GM12873 (cell line): Measurements from ENCODE around the gene MGAT4A.

Experiments used
- CTCF ChIP-seq: IDR thresholded peaks from 2 replicates; pipeline ENCODE4 v1.5.1; 2012; ENCODE audit warnings: low read depth, mild to moderate bottlenecking, moderate library complexity, low read length, control low read depth; ENCODE audit not compliant: insufficient read depth; ENCODE audit errors: missing control alignments

Gene MGAT4A

GRCh38 chr2:98697651-98698337 lies 33.1 kb downstream of the MGAT4A start:
- no peak for TF ChIP-seq CTCF

- no peak for TF ChIP-seq CTCF
Observed at GRCh38 chr2:98696200-98696599, 34.7 kb downstream of the MGAT4A start.

GRCh38 chr2:98695255-98695654 lies 35.7 kb downstream of the MGAT4A start:
- no peak for TF ChIP-seq CTCF

DNA sequence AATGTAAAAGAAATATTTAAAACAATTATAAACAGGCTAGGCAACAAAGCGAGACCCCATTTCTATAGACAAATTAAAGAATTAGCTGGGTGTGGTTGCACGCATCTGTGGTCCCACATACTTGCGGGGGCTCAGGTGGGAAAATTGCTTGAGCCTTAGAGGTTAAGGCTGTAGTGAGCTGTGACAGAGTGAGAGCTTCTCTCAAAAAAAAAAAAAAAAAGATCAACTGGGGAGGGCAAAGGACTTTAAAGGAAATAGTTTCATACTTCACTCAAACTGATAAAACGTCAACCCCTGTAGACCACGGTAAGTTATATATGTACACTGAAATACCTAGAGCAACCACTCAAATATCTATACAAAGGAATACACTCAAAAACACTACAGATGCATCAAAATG lies 37.5 kb downstream of the MGAT4A start:
- TF ChIP-seq CTCF, result no peak

- TF ChIP-seq CTCF, result no peak
Observed at GRCh38 chr2:98692090-98693054, 38.6 kb downstream of the MGAT4A start.

GRCh38 chr2:98691303-98691702 lies 39.6 kb downstream of the MGAT4A start:
- TF ChIP-seq CTCF, result no peak
